HFFc6 (cell line): ENCODE measurements around the gene LDLRAD3. TPM values are rescaled to one million over a fixed set of nuclear protein-coding genes. Genes with fewer than 3 reads are reported as not detected.

ENCODE experiments used
- DNase-seq: peaks from one replicate; pipeline ENCODE4 v3.0.0-alpha.2; 2018
- H3K27ac Mint-ChIP-seq: 2 replicates; pipeline ENCODE4 v1.8.0; 2020; ENCODE audit warnings: mild to moderate bottlenecking, mixed read lengths
- H3K27me3 Mint-ChIP-seq: 2 replicates; pipeline ENCODE4 v1.8.0; 2021; ENCODE audit warnings: mild to moderate bottlenecking, moderate library complexity, mixed read lengths; ENCODE audit not compliant: insufficient read depth
- H3K36me3 Mint-ChIP-seq: 2 replicates; pipeline ENCODE4 v1.8.0; 2021; ENCODE audit warnings: low read depth, mixed read lengths
- H3K4me1 Mint-ChIP-seq: 2 replicates; pipeline ENCODE4 v1.8.0; 2020; ENCODE audit warnings: low read depth, mixed read lengths
- H3K4me3 Mint-ChIP-seq: 2 replicates; pipeline ENCODE4 v1.8.0; 2020; ENCODE audit warnings: mild to moderate bottlenecking, moderate library complexity, mixed read lengths
- H3K9me3 Mint-ChIP-seq: 2 replicates; pipeline ENCODE4 v1.8.0; 2020; ENCODE audit warnings: mild to moderate bottlenecking, mixed read lengths
- CTCF ChIP-seq: fragments of 200-600 bp; sonication (generic); IDR thresholded peaks from 2 replicates; pipeline ENCODE4 v1.5.0; 2021; ENCODE audit warnings: antibody characterized with exemption, mild to moderate bottlenecking
- total RNA-seq, 6 experiments: library from RNA; stranded (reverse); fragmentation: NEBNext Ultra II Directional; extraction: Animal tissue kit (Norgen Biotek cat#: 25700); gene quantifications; 2 replicates in 1 of 6; 3 replicates in 5 of 6; pipeline ENCODE4 v1.2.3, GENCODE V29; 2021

LDLRAD3 gene
- total RNA-seq, 6 experiments from 2014 or later: 5.2 to 6.5 (median 5.6) TPM

GRCh38 chr11:35968386-35969088 is 24.7 kb downstream of the LDLRAD3 start:
- no peak for TF ChIP-seq CTCF
- Mint-ChIP-seq H3K9me3 (no peaks in the 10 kb centered on the region), H3K4me3 (no peak overlapping the region), H3K27ac (no peak overlapping the region), H3K36me3 (no peaks in the 10 kb centered on the region), H3K27me3 (no peaks in the 10 kb centered on the region), H3K4me1 (no peaks in the 10 kb centered on the region)
- DNase-seq: no peak

- no peak for DNase-seq
- no peak overlapping the region for H3K4me3 Mint-ChIP-seq
- TF ChIP-seq CTCF: no peak
- no peaks in the 10 kb centered on the region for H3K4me1 Mint-ChIP-seq
- H3K27me3 Mint-ChIP-seq: no peaks in the 10 kb centered on the region
- no peak overlapping the region for H3K27ac Mint-ChIP-seq
- H3K36me3 Mint-ChIP-seq: peaks cover 7% of the 10 kb centered on the region
- H3K9me3 Mint-ChIP-seq: peaks cover 4% of the 10 kb centered on the region; the same call in 1 of the 2 replicates
These were observed 25.5 kb downstream of the LDLRAD3 start for GRCh38 chr11:35969089-35970042.

GRCh38 chr11:35970445-35970844 is 26.6 kb downstream of the LDLRAD3 start:
- DNase-seq: no peak
- Mint-ChIP-seq H3K27ac (no peak overlapping the region), H3K4me3 (no peak overlapping the region), H3K4me1 (no peaks in the 10 kb centered on the region), H3K27me3 (no peaks in the 10 kb centered on the region), H3K9me3 (peaks cover 4% of the 10 kb centered on the region; the same call in 1 of the 2 replicates), H3K36me3 (peaks cover 11% of the 10 kb centered on the region)
- TF ChIP-seq CTCF: no peak

GRCh38 chr11:35971841-35972422 is 28.1 kb downstream of the LDLRAD3 start:
- Mint-ChIP-seq H3K27ac (no peak overlapping the region), H3K27me3 (no peaks in the 10 kb centered on the region), H3K4me3 (no peak overlapping the region), H3K9me3 (peaks cover 4% of the 10 kb centered on the region; the same call in 1 of the 2 replicates), H3K36me3 (peaks cover 11% of the 10 kb centered on the region), H3K4me1 (no peaks in the 10 kb centered on the region)
- TF ChIP-seq CTCF: no peak
- DNase-seq: no peak

- no peak for TF ChIP-seq CTCF
- Mint-ChIP-seq H3K36me3 (peaks cover 11% of the 10 kb centered on the region), H3K4me3 (no peak overlapping the region), H3K4me1 (no peaks in the 10 kb centered on the region), H3K27me3 (no peaks in the 10 kb centered on the region; the same call in 1 of the 2 replicates), H3K9me3 (peaks cover 4% of the 10 kb centered on the region; the same call in 1 of the 2 replicates), H3K27ac (no peak overlapping the region)
- no peak for DNase-seq
These were observed 31.2 kb downstream of the LDLRAD3 start for GRCh38 chr11:35974882-35975589.
